Endothelial cell of umbilical vein (primary cell): ENCODE data around the gene PTPRZ1.

Source experiments
- POLR2AphosphoS5 ChIP-seq: IDR thresholded peaks from 2 replicates; pipeline ENCODE4 v1.6.1; 2012; ENCODE audit warnings: low read depth, mild to moderate bottlenecking, control low read depth, low read length, moderate library complexity; ENCODE audit not compliant: insufficient read depth
- TF ChIP-seq, protein P1 (sequence below), 2 donors: IDR thresholded peaks; 1 replicate in 1 of 2; 2 replicates in 1 of 2; pipeline ENCODE4 v1.5.1; 2011; ENCODE audit warnings: low read length in 2 of 2, mild to moderate bottlenecking in 2 of 2, moderate library complexity in 2 of 2, control low read depth in 1 of 2, inconsistent platforms in 1 of 2, low read depth in 1 of 2; ENCODE audit not compliant: insufficient read depth in 1 of 2; ENCODE audit errors: extremely low read depth in 1 of 2

DNA sequence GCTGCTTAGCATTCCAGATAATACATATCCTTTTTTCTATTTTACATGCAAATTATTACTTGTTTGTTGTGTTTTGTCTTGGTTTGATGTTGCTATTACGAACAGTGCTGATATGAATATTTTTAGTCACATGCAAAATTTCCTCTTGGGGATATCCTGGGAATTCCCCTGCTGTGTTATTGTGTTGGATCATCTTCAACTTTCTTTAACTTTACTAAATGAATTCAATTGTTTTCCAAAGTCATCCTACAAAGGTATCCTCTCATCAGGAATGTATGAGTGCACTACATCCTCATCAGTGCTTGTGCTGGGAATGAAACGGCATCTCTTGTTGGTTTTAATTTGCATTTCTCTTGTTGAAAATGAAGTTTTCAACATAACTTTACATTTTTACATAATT, 184.0 kb downstream of the PTPRZ1 start:
- TF ChIP-seq POLR2AphosphoS5, result no peak
- TF ChIP-seq, protein P1, sequence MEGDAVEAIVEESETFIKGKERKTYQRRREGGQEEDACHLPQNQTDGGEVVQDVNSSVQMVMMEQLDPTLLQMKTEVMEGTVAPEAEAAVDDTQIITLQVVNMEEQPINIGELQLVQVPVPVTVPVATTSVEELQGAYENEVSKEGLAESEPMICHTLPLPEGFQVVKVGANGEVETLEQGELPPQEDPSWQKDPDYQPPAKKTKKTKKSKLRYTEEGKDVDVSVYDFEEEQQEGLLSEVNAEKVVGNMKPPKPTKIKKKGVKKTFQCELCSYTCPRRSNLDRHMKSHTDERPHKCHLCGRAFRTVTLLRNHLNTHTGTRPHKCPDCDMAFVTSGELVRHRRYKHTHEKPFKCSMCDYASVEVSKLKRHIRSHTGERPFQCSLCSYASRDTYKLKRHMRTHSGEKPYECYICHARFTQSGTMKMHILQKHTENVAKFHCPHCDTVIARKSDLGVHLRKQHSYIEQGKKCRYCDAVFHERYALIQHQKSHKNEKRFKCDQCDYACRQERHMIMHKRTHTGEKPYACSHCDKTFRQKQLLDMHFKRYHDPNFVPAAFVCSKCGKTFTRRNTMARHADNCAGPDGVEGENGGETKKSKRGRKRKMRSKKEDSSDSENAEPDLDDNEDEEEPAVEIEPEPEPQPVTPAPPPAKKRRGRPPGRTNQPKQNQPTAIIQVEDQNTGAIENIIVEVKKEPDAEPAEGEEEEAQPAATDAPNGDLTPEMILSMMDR (IDR thresholded peaks at IDR 0.05; ENCODE audit: extremely low read depth in 1 of 2, insufficient read depth in 1 of 2, low read depth in 1 of 2, low read length in 2 of 2), result no peak
